Karpas-422 (cell line): ENCODE data around the gene TBL3. TPM values are rescaled to one million over a fixed set of nuclear protein-coding genes. Genes with fewer than 3 reads are reported as not detected.
"Not testable (repeated sequence)": the region's sequence is repeated elsewhere in the genome, so short reads cannot be mapped to it uniquely, and the experiment has no call there.

ENCODE experiments used
- DNase-seq: peaks from one replicate; pipeline ENCODE4 v3.0.0-alpha.2; 2015
- H2AFZ ChIP-seq: fragments of 200-600 bp; sonication (generic); 2 replicates; pipeline ENCODE4 v1.6.1; 2014; ENCODE audit warnings: antibody characterized with exemption, low read length, mixed read lengths
- H3K27ac ChIP-seq: fragments of 200-600 bp; sonication (generic); 2 replicates; pipeline ENCODE4 v1.5.1; 2014; ENCODE audit warnings: mild to moderate bottlenecking, low read length, moderate library complexity
- H3K27me3 ChIP-seq: fragments of 200-600 bp; sonication (generic); 2 replicates; pipeline ENCODE4 v1.6.1; 2014; ENCODE audit warnings: low read length, mixed read lengths
- H3K36me3 ChIP-seq: fragments of 200-600 bp; sonication (generic); 2 replicates; pipeline ENCODE4 v1.6.1; 2014; ENCODE audit warnings: low read length, mixed read lengths; ENCODE audit not compliant: insufficient read depth
- H3K4me1 ChIP-seq: fragments of 200-600 bp; sonication (generic); 2 replicates; pipeline ENCODE4 v1.6.1; 2014; ENCODE audit warnings: mild to moderate bottlenecking, low read length, mixed read lengths
- H3K4me2 ChIP-seq: fragments of 200-600 bp; sonication (generic); 2 replicates; pipeline ENCODE4 v1.6.1; 2014; ENCODE audit warnings: low read length, low read depth, mild to moderate bottlenecking; ENCODE audit not compliant: poor library complexity, severe bottlenecking
- H3K4me3 ChIP-seq: fragments of 200-600 bp; sonication (generic); 2 replicates; pipeline ENCODE4 v1.5.1; 2014; ENCODE audit warnings: mild to moderate bottlenecking, antibody characterized with exemption, low read length, mixed read lengths
- H3K79me2 ChIP-seq: fragments of 200-600 bp; sonication (generic); 2 replicates; pipeline ENCODE4 v1.6.1; 2014; ENCODE audit warnings: mild to moderate bottlenecking, low read length, mixed read lengths
- H3K9ac ChIP-seq: fragments of 200-600 bp; sonication (generic); 2 replicates; pipeline ENCODE4 v1.6.0; 2014; ENCODE audit warnings: low read length
- H3K9me2 ChIP-seq: fragments of 200-600 bp; sonication (generic), shearing (Covaris generic); replicated peaks from 2 replicates; pipeline ENCODE4 v1.6.0; 2014; ENCODE audit warnings: mild to moderate bottlenecking, low read length, moderate library complexity; ENCODE audit not compliant: insufficient read depth
- H3K9me3 ChIP-seq: fragments of 300-700, 200-600 bp; sonication (generic); 2 replicates; pipeline ENCODE4 v1.6.1; 2014; ENCODE audit warnings: low read length, mixed read lengths
- H4K20me1 ChIP-seq: fragments of 200-600 bp; sonication (generic); 2 replicates; pipeline ENCODE4 v1.6.1; 2014; ENCODE audit warnings: mild to moderate bottlenecking, antibody characterized with exemption, low read length, low read depth; ENCODE audit not compliant: insufficient read depth
- total RNA-seq: library from RNA; depleted of rRNA; stranded (reverse); fragments of >200 nt; shearing (Covaris generic); gene quantifications from 2 replicates; pipeline ENCODE4 v1.2.3, GENCODE V29; 2014; ENCODE audit warnings: low replicate concordance

Gene TBL3
- total RNA-seq, 1 experiment from 2014 or later, result 25.4 TPM

DNA sequence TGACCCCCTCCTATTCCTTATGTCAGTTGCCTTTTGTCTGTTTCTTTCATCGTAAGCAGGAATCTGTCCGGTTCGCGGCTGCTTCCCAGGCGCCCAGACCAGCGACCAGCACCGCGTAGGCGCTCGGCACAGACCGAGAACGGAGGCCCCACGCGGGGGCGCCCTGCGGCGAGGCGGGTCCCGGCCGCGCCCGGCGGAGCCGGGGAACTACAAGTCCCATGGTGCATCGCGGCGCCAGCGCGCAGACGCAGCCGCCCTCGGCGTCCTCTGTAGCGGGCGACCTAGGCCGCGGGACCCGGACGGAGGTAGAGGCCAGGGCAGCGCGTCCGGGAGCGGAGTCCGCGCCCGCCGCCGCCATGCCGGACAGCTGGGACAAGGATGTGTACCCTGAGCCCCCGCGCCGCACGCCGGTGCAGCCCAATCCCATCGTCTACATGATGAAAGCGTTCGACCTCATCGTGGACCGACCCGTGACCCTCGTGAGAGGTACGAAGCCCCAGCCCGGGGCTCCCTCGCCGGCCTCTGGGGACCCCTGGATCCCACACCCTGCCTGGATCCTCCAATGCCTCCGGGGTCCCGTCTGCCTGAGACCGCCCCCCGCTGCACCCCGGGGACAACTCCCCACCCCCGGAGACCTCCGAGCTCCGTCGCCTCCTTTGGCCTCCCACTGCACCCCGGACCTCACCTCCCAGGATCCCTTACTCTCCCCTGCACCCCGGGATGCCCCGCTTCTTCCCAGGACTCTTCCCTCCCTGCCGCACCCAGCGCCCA is 12.4 kb upstream of the TBL3 start, which contains the start of gene NDUFB10:
NDUFB10 (plus strand) TSS at position 270 of the 771 bp plus-strand sequence; CDS start at position 357, 87 bp downstream.
- peak; percentile 96 for DNase-seq
- Histone ChIP-seq H3K79me2 (peaks cover 30% of the 10 kb centered on the region), H3K27me3 (no peaks in the 10 kb centered on the region), H3K9ac (peak within 1 kb of the TSS; percentile 91), H3K36me3 (peaks cover 23% of the 10 kb centered on the region), H2AFZ (peak within 1 kb of the TSS; percentile 72; the same call in 1 of the 2 replicates), H3K9me3 (no peaks in the 10 kb centered on the region), H3K4me1 (peaks cover 40% of the 10 kb centered on the region), H3K4me2 (peak within 1 kb of the TSS; percentile 97), H3K9me2 (no peaks in the 10 kb centered on the region), H3K27ac (peak within 1 kb of the TSS; percentile 94), H3K4me3 (peak within 1 kb of the TSS; percentile 80), H4K20me1 (peaks cover 19% of the 10 kb centered on the region)

DNA sequence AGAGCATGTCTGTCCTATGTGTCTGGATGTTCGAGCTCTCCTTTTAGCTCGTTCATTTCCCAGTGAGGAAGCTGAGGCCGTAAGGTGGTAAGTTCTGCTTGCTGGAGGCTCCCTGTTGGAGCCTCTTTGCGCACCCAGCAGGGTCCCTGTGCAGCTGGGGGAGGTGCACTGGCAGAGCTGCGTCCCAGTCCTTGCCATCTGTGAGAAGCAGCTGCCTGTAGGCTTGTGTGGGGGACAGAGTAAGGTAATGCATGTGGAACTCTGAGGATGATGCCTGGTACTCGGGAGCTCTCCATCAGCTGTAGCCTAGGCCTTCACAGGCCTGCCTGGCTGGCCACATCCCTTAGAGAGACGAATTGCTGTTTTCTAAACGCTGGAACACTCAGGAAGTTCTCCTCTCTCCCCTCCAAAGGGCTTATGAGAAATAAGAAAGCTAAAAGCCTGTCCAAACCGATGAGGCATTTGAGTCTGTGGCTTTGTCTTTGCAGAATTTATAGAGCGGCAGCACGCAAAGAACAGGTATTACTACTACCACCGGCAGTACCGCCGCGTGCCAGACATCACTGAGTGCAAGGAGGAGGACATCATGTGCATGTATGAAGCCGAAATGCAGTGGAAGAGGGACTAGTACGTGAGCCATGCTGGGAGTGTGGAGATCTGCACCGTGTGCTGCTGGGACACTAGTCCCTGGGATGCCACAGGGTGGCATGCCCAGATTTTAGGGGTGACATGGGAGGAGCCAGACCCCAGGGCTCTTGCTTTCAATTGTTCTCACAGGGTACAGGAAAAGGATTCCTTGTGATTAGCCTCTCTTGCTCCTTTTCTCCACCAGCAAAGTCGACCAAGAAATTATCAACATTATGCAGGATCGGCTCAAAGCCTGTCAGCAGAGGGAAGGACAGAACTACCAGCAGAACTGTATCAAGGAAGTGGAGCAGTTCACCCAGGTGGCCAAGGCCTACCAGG is 10.9 kb upstream of the TBL3 start:
- Histone ChIP-seq H3K9me3 (no peaks in the 10 kb centered on the region), H3K9ac (peak overlapping the region; percentile 91), H3K9me2 (no peaks in the 10 kb centered on the region), H3K4me3 (peak overlapping the region; percentile 80), H3K4me1 (peaks cover 43% of the 10 kb centered on the region), H3K27me3 (no peaks in the 10 kb centered on the region), H3K4me2 (peak overlapping the region; percentile 97), H4K20me1 (peaks cover 19% of the 10 kb centered on the region), H3K36me3 (peaks cover 23% of the 10 kb centered on the region), H3K27ac (peak overlapping the region; percentile 94), H3K79me2 (peaks cover 43% of the 10 kb centered on the region), H2AFZ (no peak overlapping the region)
- peak; percentile 88 for DNase-seq

DNA sequence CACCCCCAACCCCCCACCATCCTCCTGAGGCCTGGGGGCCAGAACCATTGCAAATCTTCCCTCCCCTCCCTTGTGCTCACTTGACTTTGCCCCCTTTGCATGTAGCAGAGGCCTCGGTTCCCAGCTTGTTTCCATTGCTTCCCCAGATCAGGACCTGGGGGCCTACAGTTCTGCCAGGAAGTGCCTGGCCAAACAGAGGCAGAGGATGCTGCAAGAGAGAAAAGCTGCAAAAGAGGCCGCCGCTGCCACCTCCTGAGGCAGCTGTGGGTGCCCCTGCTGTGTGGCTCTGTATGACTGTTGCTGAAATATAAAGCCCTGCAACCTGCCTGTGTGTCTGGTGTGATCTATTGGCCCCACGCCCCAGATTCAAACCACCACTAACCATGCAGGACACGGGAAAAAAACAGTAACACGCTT is 10.2 kb upstream of the TBL3 start:
- Histone ChIP-seq H4K20me1 (peaks cover 19% of the 10 kb centered on the region), H3K36me3 (peaks cover 23% of the 10 kb centered on the region), H3K4me2 (peak overlapping the region; percentile 97), H3K27me3 (no peaks in the 10 kb centered on the region), H3K9me2 (no peaks in the 10 kb centered on the region), H3K79me2 (peaks cover 44% of the 10 kb centered on the region), H2AFZ (no peak overlapping the region), H3K9me3 (no peaks in the 10 kb centered on the region), H3K4me3 (peak overlapping the region; percentile 81; the same call in 1 of the 2 replicates), H3K9ac (peak overlapping the region; percentile 95), H3K27ac (peak overlapping the region; percentile 94), H3K4me1 (peaks cover 45% of the 10 kb centered on the region)
- DNase-seq, result peak; percentile 85

DNA sequence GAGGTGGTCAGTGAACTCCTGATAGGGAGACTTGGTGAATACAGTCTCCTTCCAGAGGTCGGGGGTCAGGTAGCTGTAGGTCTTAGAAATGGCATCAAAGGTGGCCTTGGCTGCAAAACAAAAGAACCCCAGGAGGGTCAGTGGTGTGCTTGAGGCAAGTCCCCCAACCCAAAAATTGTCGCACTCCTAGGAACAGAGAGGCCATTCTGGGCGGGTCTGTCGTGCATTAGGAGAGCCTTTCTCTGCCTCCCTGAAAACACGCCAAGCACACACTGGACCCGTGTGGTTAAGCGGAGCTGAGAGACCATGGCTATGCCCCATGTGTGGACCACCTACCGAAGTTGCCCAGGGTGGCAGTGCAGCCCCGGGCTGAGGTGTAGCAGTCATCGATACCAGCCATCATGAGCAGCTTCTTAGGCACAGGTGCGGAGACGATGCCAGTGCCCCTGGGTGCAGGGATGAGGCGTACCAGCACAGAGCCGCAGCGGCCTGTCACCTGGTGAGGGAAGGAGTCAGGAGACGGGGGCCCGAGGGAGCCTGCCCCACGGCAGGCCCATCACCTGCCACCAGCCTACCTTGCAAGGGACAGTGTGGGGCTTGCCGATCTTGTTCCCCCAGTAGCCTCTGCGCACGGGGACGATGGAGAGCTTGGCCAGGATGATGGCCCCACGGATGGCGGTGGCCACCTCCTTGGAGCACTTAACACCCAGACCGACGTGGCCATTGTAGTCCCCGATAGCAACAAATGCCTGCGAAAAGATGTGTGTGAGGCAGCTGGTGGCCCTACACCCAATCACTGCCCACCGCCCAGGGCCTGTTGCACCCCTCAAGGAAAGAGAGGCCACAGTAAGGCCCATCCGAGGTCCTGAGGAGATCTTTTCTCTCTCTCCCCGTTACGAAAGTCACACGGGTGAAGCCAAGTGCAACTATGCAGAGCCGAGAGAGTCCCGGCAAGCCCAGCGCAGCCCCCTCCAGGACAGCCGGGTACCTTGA is 9.4 kb upstream of the TBL3 start:
- H3K36me3 ChIP-seq, result peaks cover 23% of the 10 kb centered on the region
- H2AFZ ChIP-seq, H3K9me2 ChIP-seq, H3K27me3 ChIP-seq, H3K9me3 ChIP-seq: not testable (repeated sequence)
- H3K79me2 ChIP-seq, result peaks cover 44% of the 10 kb centered on the region
- peak overlapping the region; percentile 97 for H3K4me2 ChIP-seq
- peak; percentile 44 for DNase-seq
- H3K9ac ChIP-seq, result peak overlapping the region; percentile 95
- H3K4me3 ChIP-seq, result peak overlapping the region; percentile 81
- H3K4me1 ChIP-seq, result peaks cover 45% of the 10 kb centered on the region
- peaks cover 19% of the 10 kb centered on the region for H4K20me1 ChIP-seq
- peak overlapping the region; percentile 94 for H3K27ac ChIP-seq

DNA sequence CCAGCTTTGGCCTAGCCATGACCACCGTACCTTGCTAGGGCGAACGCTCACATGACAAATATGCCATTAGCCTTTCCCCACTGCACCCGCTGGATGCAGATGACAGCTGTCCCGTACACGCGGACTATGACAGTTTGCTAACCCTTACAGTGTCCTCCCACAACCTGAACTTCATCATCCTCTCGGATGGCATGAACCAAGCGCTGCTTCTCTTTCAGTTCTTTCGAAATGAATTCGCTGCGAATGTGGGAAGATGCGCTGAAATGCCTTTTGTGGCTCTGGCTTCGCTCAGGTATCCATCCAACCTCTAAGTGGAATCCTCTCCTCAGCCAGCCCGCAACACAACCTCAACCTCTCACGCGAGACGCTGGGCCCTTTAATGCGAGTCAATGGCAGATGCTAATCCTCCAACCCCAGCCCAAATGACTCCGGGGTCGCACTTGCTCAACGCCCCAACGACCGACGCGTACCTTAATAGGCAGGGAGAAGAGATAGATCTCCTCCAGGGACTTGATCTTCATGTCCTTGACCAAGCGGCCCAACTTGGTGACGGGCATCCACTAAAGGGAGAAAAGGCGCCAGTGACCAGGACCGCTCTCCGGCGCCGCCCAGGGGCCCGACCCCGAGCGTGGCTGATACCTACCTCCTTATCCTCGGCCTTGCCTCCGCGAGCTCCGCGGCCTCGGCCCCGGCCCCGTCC is 7.9 kb upstream of the TBL3 start:
- peak; percentile 68 for DNase-seq
- H3K4me1 ChIP-seq, result peaks cover 43% of the 10 kb centered on the region
- peak overlapping the region; percentile 81 for H3K4me3 ChIP-seq
- peak overlapping the region; percentile 97 for H3K4me2 ChIP-seq
- H3K9me2 ChIP-seq, result no peaks in the 10 kb centered on the region
- H3K79me2 ChIP-seq, result peaks cover 44% of the 10 kb centered on the region
- H3K9me3 ChIP-seq, result no peaks in the 10 kb centered on the region
- H3K9ac ChIP-seq, result peak overlapping the region; percentile 95
- H3K36me3 ChIP-seq, result peaks cover 23% of the 10 kb centered on the region
- no peak overlapping the region for H2AFZ ChIP-seq
- H3K27me3 ChIP-seq, result no peaks in the 10 kb centered on the region
- H4K20me1 ChIP-seq, result peaks cover 19% of the 10 kb centered on the region
- H3K27ac ChIP-seq, result peak overlapping the region; percentile 94

DNA sequence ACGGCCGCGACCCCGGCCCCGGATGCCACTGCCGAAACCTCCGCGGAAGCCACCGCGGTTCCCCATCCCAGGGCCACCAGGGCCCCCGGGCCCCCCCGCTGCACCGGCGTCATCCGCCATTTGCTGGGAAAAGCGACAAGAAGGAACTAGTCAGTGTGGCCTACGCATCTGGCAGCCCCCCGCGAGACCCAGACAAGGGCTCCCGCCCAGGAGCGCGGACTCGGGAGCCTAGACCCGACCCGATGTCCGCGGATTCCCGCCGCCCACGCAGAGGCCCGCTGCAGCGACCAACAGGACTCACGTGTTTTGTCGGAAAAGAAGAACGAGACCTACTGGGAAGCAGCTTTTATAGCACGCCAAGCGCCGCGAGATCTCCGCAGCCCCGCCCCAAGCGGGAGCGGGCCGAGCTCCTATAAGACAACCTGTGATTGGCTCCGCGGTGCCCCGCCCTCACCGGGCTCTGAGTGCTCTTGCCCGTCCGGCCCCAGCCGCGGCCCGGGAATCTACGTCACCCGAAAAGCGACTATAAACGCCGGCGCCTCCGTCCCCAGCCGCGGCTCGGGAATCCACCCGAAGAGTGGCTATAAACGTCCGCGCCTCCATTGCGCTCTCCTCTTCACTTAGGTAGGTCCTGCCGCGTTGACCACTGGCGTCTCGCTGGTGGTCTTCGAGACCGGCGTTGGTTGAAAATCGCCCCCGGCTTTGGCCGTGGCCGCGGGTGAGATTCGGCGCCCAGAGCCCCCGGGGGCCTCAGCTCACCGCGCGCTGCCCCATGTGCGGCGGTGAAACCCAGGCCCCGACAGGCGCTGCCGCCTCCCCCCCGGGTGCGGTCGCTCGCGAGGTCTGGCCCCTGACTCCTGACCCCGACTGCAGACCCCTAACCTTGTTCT is 7.1 kb upstream of the TBL3 start, which contains the start of gene RPS2:
RPS2 (minus strand) TSS at position 321 of the 890 bp plus-strand sequence; CDS start at position 120, 201 bp downstream.
- peak within 1 kb of the TSS; percentile 81 for H3K4me3 ChIP-seq
- H3K9me3 ChIP-seq, result no peaks in the 10 kb centered on the region
- peak within 1 kb of the TSS; percentile 98 for H3K9ac ChIP-seq
- DNase-seq, result peak; percentile 99
- peaks cover 41% of the 10 kb centered on the region for H3K79me2 ChIP-seq
- peaks cover 40% of the 10 kb centered on the region for H3K4me1 ChIP-seq
- no peaks in the 10 kb centered on the region for H3K9me2 ChIP-seq
- peaks cover 19% of the 10 kb centered on the region for H4K20me1 ChIP-seq
- H3K4me2 ChIP-seq, result peak within 1 kb of the TSS; percentile 97
- no peaks in the 10 kb centered on the region for H3K27me3 ChIP-seq
- H3K36me3 ChIP-seq, result peaks cover 23% of the 10 kb centered on the region
- peak within 1 kb of the TSS; percentile 94 for H3K27ac ChIP-seq
- no peak within 1 kb of the TSS for H2AFZ ChIP-seq
